HG02610 (cell line): ENCODE measurements around the gene ERGIC3.

ENCODE experiments used
- ATAC-seq: cut with Tn5 transposase; IDR thresholded peaks from one replicate; pipeline ENCODE4 v1.9.1; 2021; ENCODE audit warnings: mild to moderate bottlenecking, moderate library complexity; ENCODE audit not compliant: unreplicated experiment

ERGIC3 gene

DNA sequence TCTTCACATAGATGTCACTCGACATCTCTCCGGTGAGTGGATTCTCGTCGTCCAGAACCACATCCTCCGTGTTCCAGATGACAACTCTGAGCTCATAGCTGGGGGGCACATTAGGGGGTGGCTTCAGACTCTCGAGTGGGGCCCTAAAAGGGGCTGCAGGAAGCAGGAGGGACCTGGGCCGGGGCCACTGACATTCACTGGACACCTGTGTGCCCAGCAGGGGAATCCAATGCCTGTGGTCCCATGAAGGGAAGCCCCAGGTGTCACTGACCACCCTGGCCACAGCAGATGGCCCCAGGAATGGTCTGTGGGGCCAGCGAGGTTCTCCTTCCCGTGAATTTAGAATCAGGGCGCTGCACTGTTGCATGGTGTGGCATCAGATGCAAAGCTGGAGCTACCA, 18.7 kb downstream of the ERGIC3 start:
- ATAC-seq, result no peak

DNA sequence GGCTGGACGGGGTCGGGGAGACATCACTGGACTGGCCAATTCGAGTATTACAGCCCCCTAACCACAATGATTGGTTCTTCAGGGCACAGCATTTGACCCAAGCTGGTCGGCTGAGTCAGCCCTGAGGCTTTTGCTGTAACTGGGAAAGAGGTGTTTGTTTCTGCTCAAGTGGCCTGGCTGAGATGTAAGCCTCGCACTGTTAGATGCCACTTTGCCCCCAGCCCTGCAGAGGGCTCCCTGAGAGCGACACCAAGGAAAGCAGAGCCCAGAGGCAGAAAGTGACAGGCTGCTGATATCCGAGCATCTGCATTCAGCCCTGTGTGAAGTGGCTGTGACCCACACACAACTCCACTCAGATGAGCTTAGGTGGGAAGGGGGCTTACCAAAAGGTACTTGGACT, 19.4 kb downstream of the ERGIC3 start:
- ATAC-seq, result no peak

- no peak for ATAC-seq
Measured at GRCh38 chr20:35561671-35562070, 19.8 kb downstream of the ERGIC3 start.

- no peak for ATAC-seq
Measured at GRCh38 chr20:35562541-35563110, 20.7 kb downstream of the ERGIC3 start.

DNA sequence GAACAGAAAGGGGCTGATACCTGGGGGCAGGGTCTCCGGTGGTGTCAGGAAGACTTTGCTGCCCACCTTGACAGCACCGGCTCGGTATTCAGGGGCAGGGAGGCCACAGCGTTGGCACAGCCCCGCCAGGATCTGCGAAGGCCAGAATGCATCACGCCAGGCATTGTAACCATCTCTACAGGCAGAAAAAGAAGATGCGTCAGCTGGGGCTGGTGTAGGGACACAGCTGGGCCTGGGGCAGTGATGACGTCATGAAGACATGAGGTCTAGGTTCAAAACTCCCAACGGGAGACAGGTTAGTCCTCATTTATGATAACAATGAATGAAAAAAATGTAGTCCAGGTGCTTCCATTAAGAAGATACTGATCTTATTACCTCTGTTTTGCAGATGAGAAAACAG, 22.0 kb downstream of the ERGIC3 start:
- ATAC-seq, result no peak

DNA sequence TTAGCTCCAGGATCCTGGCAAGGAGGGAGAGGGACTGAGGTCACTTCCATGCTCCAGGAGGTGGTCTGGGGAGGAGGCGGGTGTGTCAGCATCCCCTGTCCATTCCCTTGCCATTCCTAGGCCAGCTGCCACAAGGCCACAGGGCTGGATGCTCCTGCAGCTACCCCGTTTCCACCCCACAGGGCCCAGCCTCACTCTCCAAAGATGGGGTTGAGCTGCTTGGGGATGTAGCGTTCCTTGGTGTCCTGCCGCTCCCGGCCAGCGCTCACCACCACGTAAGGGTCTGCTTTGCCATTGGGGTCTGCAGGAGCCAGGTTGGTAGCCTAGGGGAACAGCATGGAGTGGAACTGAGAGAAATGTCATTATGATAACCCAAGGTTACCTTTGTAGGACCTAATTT, 23.0 kb downstream of the ERGIC3 start:
- no peak for ATAC-seq

DNA sequence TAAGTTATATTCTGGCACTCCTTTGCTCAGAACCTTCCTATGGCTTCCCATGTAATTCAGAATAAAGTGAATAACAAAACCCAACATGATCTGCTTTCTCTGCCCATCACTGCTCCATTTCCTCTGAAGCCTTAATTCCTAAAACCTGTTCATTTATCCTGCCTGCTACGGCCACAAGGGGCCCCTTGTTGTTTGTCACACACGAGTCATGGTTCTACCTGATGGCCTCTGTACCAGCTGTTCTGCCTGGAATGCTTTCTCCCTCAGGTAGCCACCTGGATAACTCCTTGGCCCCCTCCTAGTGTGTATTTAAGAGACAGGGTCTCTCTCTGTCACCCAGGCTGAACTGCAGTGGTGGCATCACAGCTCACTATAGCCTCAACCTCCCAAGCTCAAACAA, 26.8 kb downstream of the ERGIC3 start:
- no peak for ATAC-seq

GRCh38 chr20:35571555-35571954, 29.7 kb downstream of the ERGIC3 start:
- no peak for ATAC-seq

- no peak for ATAC-seq
Measured at GRCh38 chr20:35572838-35573237, 31.0 kb downstream of the ERGIC3 start.

DNA sequence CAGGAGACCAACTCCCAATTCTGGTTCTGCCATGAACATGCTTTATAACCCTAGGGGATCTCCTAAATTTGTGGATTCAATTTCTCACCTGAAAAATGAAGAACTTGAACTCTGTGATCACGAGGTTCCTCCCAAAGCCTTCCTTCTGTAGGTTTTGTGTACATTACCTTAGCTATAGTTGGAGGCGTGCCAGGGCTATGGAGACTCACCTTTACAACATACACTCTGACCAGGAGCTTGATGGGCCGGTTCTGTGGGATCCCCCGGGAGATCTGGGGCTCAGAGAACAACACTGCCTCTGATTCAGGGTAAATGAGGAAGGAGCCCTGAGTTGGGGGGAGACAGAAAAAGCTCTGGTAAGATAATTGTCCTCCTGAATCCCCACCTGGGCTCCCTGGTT, 34.1 kb downstream of the ERGIC3 start:
- no peak for ATAC-seq

- ATAC-seq, result no peak
Measured at GRCh38 chr20:35576816-35577215, 34.9 kb downstream of the ERGIC3 start.

GRCh38 chr20:35578469-35578868, 36.6 kb downstream of the ERGIC3 start:
- ATAC-seq, result no peak

- ATAC-seq, result no peak
Measured at GRCh38 chr20:35579196-35579595, 37.3 kb downstream of the ERGIC3 start.

- no peak for ATAC-seq
Measured at GRCh38 chr20:35582131-35582530, 40.3 kb downstream of the ERGIC3 start.

GRCh38 chr20:35582741-35583404, 41.0 kb downstream of the ERGIC3 start:
- no peak for ATAC-seq

GRCh38 chr20:35583636-35584560, 42.0 kb downstream of the ERGIC3 start:
- no peak for ATAC-seq

DNA sequence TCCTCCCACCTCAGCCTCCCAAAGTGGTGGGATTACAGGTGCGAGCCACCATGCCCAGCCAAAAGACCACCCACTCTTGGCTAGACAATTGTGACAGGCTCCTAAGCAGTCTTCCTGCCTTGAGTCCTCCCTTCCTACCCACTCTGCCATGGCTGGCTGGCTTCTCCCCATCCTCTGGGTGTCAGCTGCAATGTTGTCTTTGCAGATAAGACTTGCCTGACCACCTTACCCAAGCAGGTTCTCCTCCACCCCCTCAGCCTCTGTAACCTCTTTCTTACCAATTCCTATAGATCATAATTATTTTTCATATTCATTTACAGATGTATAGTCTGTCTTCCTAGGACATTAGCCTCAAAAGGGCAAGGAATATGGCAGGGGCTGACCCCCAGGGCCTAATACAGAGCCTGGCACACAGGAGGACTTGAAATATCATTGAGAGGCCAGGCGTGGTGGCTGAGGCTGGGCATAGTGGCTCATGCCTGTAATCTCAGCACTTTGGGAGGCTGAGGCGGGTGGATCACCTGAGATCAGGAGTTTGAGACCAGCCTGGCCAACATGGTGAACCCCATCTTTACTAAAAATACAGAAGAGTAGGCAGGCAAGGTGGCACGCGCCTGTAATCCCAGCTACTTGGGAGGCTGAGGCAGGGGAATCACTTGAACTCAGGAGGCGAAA, 45.0 kb downstream of the ERGIC3 start:
- ATAC-seq, result no peak

- ATAC-seq, result no peak
Measured at GRCh38 chr20:35587436-35587835, 45.6 kb downstream of the ERGIC3 start.

DNA sequence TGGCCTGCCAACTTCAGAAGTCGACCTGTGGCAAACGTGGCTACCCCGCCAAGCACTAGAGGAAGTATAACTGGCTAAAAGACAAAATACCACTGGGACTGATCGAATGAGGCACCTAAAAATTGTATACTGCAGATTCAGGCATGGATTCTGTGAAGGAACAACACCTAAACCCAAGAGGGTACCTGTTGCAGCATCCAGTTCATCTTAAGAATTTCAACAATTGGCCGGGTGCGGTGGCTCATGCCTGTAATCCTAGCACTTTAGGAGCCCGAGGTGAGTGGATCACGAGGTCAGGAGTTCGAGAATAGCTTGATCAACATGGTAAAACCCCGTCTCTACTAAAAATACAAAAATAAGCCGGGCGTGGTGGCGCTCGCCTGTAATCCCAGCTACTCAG, 46.5 kb downstream of the ERGIC3 start:
- ATAC-seq, result no peak

DNA sequence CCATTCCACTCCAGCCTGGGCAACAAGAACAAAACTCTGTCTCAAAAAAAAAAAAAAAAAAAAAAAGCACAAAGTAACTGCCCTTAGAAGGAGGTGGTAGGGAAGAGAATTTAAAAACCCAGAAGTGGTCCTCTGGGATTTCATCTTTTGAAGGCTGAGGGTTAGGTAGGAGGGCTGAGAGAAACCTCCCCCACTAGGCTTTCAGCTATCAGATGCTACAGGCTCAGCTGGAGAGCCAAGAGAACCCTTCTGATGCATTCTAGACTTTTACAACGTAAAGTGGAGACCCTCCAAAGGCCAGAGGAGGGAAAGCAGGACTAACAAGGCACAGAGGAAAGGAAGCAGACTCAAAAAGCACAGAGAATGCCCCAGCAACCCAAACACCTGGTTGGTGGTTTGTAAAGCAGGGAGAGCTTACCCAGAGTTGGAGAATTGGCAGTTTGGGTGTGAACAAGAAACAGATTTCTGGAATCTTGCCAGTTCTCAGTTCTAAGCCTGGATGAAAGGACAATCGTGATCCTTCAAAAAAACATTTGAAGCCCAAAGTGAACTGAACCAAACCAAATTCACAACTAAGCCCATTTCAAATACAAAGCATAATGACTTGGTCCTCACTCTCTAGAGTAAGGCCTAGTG, 50.6 kb downstream of the ERGIC3 start:
- ATAC-seq, result no peak

- no peak for ATAC-seq
Measured at GRCh38 chr20:35595456-35595855, 53.6 kb downstream of the ERGIC3 start.
